PC-9 (cell line): ENCODE measurements around the gene ST6GALNAC2. TPM values are rescaled to one million over a fixed set of nuclear protein-coding genes. Genes with fewer than 3 reads are reported as not detected.

Experiments used
- BruUV-seq: library from RNA; stranded (reverse); fragments of 400-500 nt; replicated peaks from 2 replicates; lab custom pipeline; 2021; lab: Mats Ljungman, UMichigan
- CTCF ChIA-PET: fragments of 300-600 bp; sonication (Branson Sonifier 250); formaldehyde crosslinking; loops from one replicate; lab custom pipeline; 2022; ENCODE audit warnings: antibody characterized with exemption; lab: Charles Lee
- POLR2A ChIA-PET: fragments of 300-600 bp; sonication (Branson Sonifier 250); formaldehyde crosslinking; loops from one replicate; lab custom pipeline; 2022; ENCODE audit warnings: antibody characterized with exemption; ENCODE audit not compliant: unreplicated experiment; lab: Charles Lee
- DNase-seq, 2 experiments: peaks; one replicate each; pipeline versions ENCODE4 v3.0.0 to v3.0.0-alpha.2; 2015 to 2022; ENCODE audit warnings: mixed read lengths in 1 of 2
- H2AFZ ChIP-seq: fragments of 200-600 bp; sonication (generic); 2 replicates; pipeline ENCODE4 v1.8.1; 2017; ENCODE audit warnings: antibody characterized with exemption
- H3F3A ChIP-seq: fragments of 200-600 bp; sonication (generic); 2 replicates; pipeline ENCODE4 v1.8.1; 2017; ENCODE audit warnings: antibody characterized with exemption, mild to moderate bottlenecking, low read depth; ENCODE audit not compliant: insufficient read depth
- H3K27ac ChIP-seq: fragments of 200-600 bp; sonication (generic); 2 replicates; pipeline ENCODE4 v1.6.1; 2016; ENCODE audit warnings: mixed run types
- H3K27me3 ChIP-seq: fragments of 200-600 bp; sonication (generic); 2 replicates; pipeline ENCODE4 v1.6.1; 2016; ENCODE audit warnings: low read depth, mixed run types; ENCODE audit not compliant: insufficient read depth
- H3K36me3 ChIP-seq: fragments of 200-600 bp; sonication (generic); 2 replicates; pipeline ENCODE4 v1.6.1; 2016; ENCODE audit warnings: low read depth, mixed run types
- H3K4me1 ChIP-seq: fragments of 200-600 bp; sonication (generic); replicated peaks from 2 replicates; pipeline ENCODE4 v1.6.1; 2016; ENCODE audit warnings: mixed run types; ENCODE audit not compliant: insufficient read depth
- H3K4me2 ChIP-seq: fragments of 200-600 bp; sonication (generic); 2 replicates; pipeline ENCODE4 v1.6.1; 2017; ENCODE audit warnings: mixed run types
- H3K4me3 ChIP-seq: fragments of 200-600 bp; sonication (generic); 2 replicates; pipeline ENCODE4 v1.6.1; 2016; ENCODE audit warnings: mixed run types
- H3K79me2 ChIP-seq: fragments of 200-600 bp; sonication (generic); 2 replicates; pipeline ENCODE4 v1.6.1; 2017; ENCODE audit warnings: low read depth, mixed run types
- H3K9me2 ChIP-seq: fragments of 200-600 bp; sonication (generic); 2 replicates; pipeline ENCODE4 v1.8.1; 2017; ENCODE audit warnings: mild to moderate bottlenecking; ENCODE audit not compliant: insufficient read depth
- H3K9me3 ChIP-seq: fragments of 200-600 bp; sonication (generic); 2 replicates; pipeline ENCODE4 v1.8.1; 2016; ENCODE audit warnings: low read depth; ENCODE audit not compliant: insufficient read depth
- H4K20me1 ChIP-seq: fragments of 200-600 bp; sonication (generic); 2 replicates; pipeline ENCODE4 v1.8.1; 2017; ENCODE audit not compliant: insufficient read depth
- CTCF ChIP-seq: fragments of 200-600 bp; sonication (generic); conservative IDR thresholded peaks from 2 replicates; pipeline ENCODE4 v1.6.1; 2017; ENCODE audit warnings: mixed run types, antibody characterized with exemption, mild to moderate bottlenecking, moderate library complexity
- EZH2 ChIP-seq: fragments of 200-600 bp; sonication (generic); IDR thresholded peaks from 2 replicates; pipeline ENCODE4 v1.8.0; 2017; ENCODE audit warnings: antibody characterized with exemption, low read depth
- intact Hi-C: fragments of 100-400 bp; cut with micrococcal nuclease; formaldehyde crosslinking; loops from one replicate; pipeline ENCODE4 v1.10.0; 2022; ENCODE audit not compliant: unreplicated experiment
- total RNA-seq: library from RNA; stranded (reverse); gene quantifications from 2 replicates; pipeline ENCODE4 v1.2.3, GENCODE V29; 2021

Gene ST6GALNAC2
- total RNA-seq, 1 experiment from 2014 or later: 15.5 TPM

GRCh38 chr17:76588182-76588581 lies 2.5 kb upstream of the ST6GALNAC2 start:
- Histone ChIP-seq H4K20me1 (no peaks in the 10 kb centered on the region), H3K27me3 (no peaks in the 10 kb centered on the region), H3K36me3 (no peaks in the 10 kb centered on the region), H3K9me3 (no peaks in the 10 kb centered on the region), H3K79me2 (no peaks in the 10 kb centered on the region), H3K4me1 (peaks cover 3% of the 10 kb centered on the region), H3K4me2 (no peak overlapping the region), H3F3A (peaks cover 9% of the 10 kb centered on the region), H2AFZ (no peak overlapping the region), H3K27ac (no peak overlapping the region), H3K4me3 (no peak overlapping the region), H3K9me2 (no peaks in the 10 kb centered on the region)
- TF ChIP-seq CTCF (no peak), EZH2 (no peak)
- POLR2A ChIA-PET: no interaction called here
- DNase-seq: no peak
- CTCF ChIA-PET: interaction anchor here (0.6 kb wide), 1 partner anchor 24 kb away, joined by 3 read pairs; no protein-coding TSS in a partner anchor
- intact Hi-C loops: no loop called here
- BruUV-seq: no TSS peak

- H3F3A ChIP-seq: peaks cover 4% of the 10 kb centered on the region; the same call in 1 of the 2 replicates
- H3K79me2 ChIP-seq: no peaks in the 10 kb centered on the region
- ChIA-PET CTCF (interaction anchor here (0.6 to 1.6 kb wide), 2 partner anchors 25 to 28 kb away, joined by 3 to 5 read pairs; no protein-coding TSS in a partner anchor), POLR2A (interaction anchor here (0.7 to 0.9 kb wide), 2 partner anchors 15 to 234 kb away, joined by 3 to 4 read pairs; no protein-coding TSS in a partner anchor)
- BruUV-seq: TSS peak; percentile 83
- no peaks in the 10 kb centered on the region for H4K20me1 ChIP-seq
- no peaks in the 10 kb centered on the region for H3K27me3 ChIP-seq
- intact Hi-C loops: loop anchor here (1.0 kb wide), 1 partner anchor 26 kb away; no protein-coding TSS in a partner anchor
- H2AFZ ChIP-seq: no peak overlapping the region
- H3K27ac ChIP-seq: no peak overlapping the region
- H3K36me3 ChIP-seq: no peaks in the 10 kb centered on the region
- H3K4me3 ChIP-seq: no peak overlapping the region
- H3K4me2 ChIP-seq: 0 out of 2 replicates have a peak overlapping the region, but pooled peaks have one; percentile 26
- TF ChIP-seq CTCF (no peak), EZH2 (no peak)
- H3K9me2 ChIP-seq: no peaks in the 10 kb centered on the region
- H3K4me1 ChIP-seq: no peaks in the 10 kb centered on the region
- H3K9me3 ChIP-seq: no peaks in the 10 kb centered on the region
- DNase-seq: no peak
Observed at GRCh38 chr17:76586741-76587487, 1.3 kb upstream of the ST6GALNAC2 start.

GRCh38 chr17:76585033-76585648 lies 519 bp downstream of the ST6GALNAC2 start:
- intact Hi-C loops: no loop called here
- H3K4me1 ChIP-seq: no peaks in the 10 kb centered on the region
- peak overlapping the region; percentile 52; the same call in 1 of the 2 replicates for H3K4me3 ChIP-seq
- H3K9me2 ChIP-seq: no peaks in the 10 kb centered on the region
- H4K20me1 ChIP-seq: no peaks in the 10 kb centered on the region
- H3K79me2 ChIP-seq: no peaks in the 10 kb centered on the region
- ChIA-PET CTCF (interaction anchor here (0.5 to 1.1 kb wide), 4 partner anchors 19 to 84 kb away, joined by 3 to 13 read pairs (median 8); partner anchors contain the start of gene RHBDF2), POLR2A (interaction anchor here (0.5 to 0.6 kb wide), 3 partner anchors 26 to 127 kb away, joined by 3 to 9 read pairs (median 3); no protein-coding TSS in a partner anchor)
- TF ChIP-seq EZH2 (no peak), CTCF (no peak)
- no peaks in the 10 kb centered on the region for H3K36me3 ChIP-seq
- H3K27ac ChIP-seq: no peak overlapping the region
- no peak overlapping the region for H2AFZ ChIP-seq
- peaks cover 4% of the 10 kb centered on the region; the same call in 1 of the 2 replicates for H3F3A ChIP-seq
- DNase-seq: peak in 1 of 2 experiments; percentile 27
- no peaks in the 10 kb centered on the region for H3K9me3 ChIP-seq
- H3K4me2 ChIP-seq: peak overlapping the region; percentile 75
- H3K27me3 ChIP-seq: no peaks in the 10 kb centered on the region
- no TSS peak for BruUV-seq
